ENCODE results near the gene NEK1.

NEK1 gene

DNA sequence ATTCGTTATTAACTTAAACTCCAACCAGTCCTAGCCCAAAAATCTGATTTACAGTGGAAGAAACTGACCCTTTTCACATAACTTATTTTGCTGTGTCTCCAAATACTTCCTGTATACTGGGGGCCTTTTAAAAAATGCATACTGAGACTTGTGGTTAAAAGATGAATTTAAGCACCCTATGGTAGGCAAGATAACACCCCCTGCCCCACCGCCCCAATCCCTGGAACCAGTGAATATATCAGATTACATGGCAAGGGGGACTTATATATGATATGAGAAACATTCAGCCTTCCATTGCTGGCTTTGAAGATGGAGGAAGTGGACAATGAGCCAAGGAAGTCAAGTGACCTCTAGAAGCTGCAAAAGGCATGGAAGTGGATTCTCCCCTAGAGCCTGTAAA is 4.9 kb upstream of the NEK1 start:
- Histone ChIP-seq H3K36me3 (ENCODE audit: control insufficient read depth in 2 of 2, insufficient read depth in 2 of 2, low read length in 2 of 2) (no peaks in the 10 kb centered on the region), H3K9ac (ENCODE audit: low read length in 2 of 2) (no peak overlapping the region), H3K27me3 (ENCODE audit: control insufficient read depth in 1 of 2, insufficient read depth in 2 of 2, low read length in 2 of 2) (no peaks in the 10 kb centered on the region)

DNA sequence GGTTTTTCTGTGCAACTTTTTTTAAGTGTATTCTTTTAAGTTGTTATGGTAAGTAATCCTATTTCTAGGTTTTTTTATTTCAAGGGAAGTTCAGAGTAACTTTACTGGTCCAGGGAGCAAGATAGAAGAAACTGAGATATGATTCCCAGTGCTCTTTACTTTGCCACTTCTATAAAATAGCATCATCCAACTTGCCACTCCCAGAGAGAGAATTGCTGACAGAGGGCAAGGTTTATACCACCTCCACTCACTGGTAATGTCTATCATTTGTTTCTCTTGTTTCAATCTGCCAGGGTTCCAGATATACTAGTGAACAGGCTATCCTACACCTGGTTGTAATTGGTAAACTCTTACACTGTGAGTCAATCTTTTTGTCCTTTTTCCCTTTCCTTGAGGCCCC is 4.5 kb upstream of the NEK1 start:
- H3K9me3 ChIP-seq (ENCODE audit: control insufficient read depth in 2 of 2, low read length in 2 of 2), result no peaks in the 10 kb centered on the region
- no peaks in the 10 kb centered on the region for H3K36me3 ChIP-seq (ENCODE audit: control insufficient read depth in 2 of 2, insufficient read depth in 2 of 2, low read length in 2 of 2)
- no peak overlapping the region for H3K4me3 ChIP-seq (ENCODE audit: low read length in 2 of 2)
- no peaks in the 10 kb centered on the region for H3K27me3 ChIP-seq (ENCODE audit: control insufficient read depth in 1 of 2, insufficient read depth in 2 of 2, low read length in 2 of 2)
- H3K9ac ChIP-seq (ENCODE audit: low read length in 2 of 2), result no peak overlapping the region
- no peaks in the 10 kb centered on the region for H3K4me1 ChIP-seq (ENCODE audit: control insufficient read depth, insufficient read depth, low read length)
- no peak overlapping the region for H3K27ac ChIP-seq (ENCODE audit: low read length)

More for the DNA sequence above, 4.9 kb upstream of the NEK1 start:
- Histone ChIP-seq H3K4me1 (ENCODE audit: control insufficient read depth, insufficient read depth, low read length) (peaks cover 2% of the 10 kb centered on the region), H3K27ac (ENCODE audit: low read length) (no peak overlapping the region), H3K4me3 (ENCODE audit: low read length in 2 of 2) (no peak overlapping the region), H3K9me3 (ENCODE audit: control insufficient read depth in 2 of 2, low read length in 2 of 2) (no peaks in the 10 kb centered on the region)

GRCh38 chr4:169615467-169616106 is 3.2 kb upstream of the NEK1 start:
- Histone ChIP-seq H3K27ac (ENCODE audit: low read length) (no peak overlapping the region), H3K36me3 (ENCODE audit: control insufficient read depth in 2 of 2, insufficient read depth in 2 of 2, low read length in 2 of 2) (no peaks in the 10 kb centered on the region), H3K4me3 (ENCODE audit: low read length in 2 of 2) (no peak overlapping the region), H3K4me1 (ENCODE audit: control insufficient read depth, insufficient read depth, low read length) (no peaks in the 10 kb centered on the region), H3K9ac (ENCODE audit: low read length in 2 of 2) (no peak overlapping the region), H3K27me3 (ENCODE audit: control insufficient read depth in 1 of 2, insufficient read depth in 2 of 2, low read length in 2 of 2) (no peaks in the 10 kb centered on the region), H3K9me3 (ENCODE audit: control insufficient read depth in 2 of 2, low read length in 2 of 2) (no peaks in the 10 kb centered on the region)

DNA sequence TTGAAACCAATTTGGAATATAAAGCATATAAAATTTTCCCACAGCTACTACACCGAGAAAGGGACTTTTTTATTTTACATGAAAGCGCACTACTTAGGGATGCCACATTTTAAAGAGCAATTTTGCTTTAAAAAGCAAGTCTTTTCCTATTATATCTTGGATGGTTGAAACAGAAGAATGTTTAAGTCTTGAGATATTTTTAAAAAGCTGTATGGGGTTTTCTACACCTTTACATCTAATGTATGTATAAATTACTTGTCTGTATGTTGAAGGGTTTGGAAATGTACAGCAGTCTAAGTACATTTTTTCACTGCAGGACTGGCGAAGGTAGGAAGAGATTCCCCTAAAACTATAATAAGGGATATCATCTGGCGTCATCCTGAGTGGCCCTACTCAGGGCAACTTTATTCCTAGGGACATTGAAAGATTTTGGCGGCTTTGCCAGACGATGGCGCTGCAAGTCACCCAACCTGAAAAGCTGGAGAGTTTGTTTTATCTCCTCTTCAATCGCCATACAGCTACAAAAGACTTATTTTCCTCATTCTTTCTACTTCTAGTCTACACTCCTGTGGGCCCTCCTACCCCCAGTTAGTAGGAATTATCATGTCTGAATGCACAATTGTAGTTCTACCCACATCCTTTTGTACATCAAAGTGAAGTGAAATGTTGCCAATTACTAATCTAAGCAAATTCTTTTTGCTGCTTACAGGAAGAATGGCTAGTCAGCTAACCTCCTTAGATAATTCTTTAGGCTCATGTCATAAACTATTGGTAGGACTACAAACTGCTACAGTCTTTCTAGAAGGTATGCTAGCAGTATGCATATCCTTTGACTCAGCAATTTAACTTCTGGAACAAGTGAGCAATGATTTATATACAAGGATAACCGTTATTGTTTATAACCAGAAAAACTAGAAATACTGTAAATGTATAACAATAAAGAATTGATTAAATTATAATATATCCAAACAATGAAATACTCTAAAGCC is 782 bp upstream of the NEK1 start:
- Histone ChIP-seq H3K9ac (ENCODE audit: low read length in 2 of 2) (peak overlapping the region; percentile 55 to 62), H3K27ac (ENCODE audit: low read length) (peak overlapping the region; percentile 95), H3K27me3 (ENCODE audit: control insufficient read depth in 1 of 2, insufficient read depth in 2 of 2, low read length in 2 of 2) (no peaks in the 10 kb centered on the region), H3K36me3 (ENCODE audit: control insufficient read depth in 2 of 2, insufficient read depth in 2 of 2, low read length in 2 of 2) (no peaks in the 10 kb centered on the region), H3K4me1 (ENCODE audit: control insufficient read depth, insufficient read depth, low read length) (no peaks in the 10 kb centered on the region), H3K9me3 (ENCODE audit: control insufficient read depth in 2 of 2, low read length in 2 of 2) (no peaks in the 10 kb centered on the region), H3K4me3 (ENCODE audit: low read length in 2 of 2) (peak overlapping the region; percentile 97)

DNA sequence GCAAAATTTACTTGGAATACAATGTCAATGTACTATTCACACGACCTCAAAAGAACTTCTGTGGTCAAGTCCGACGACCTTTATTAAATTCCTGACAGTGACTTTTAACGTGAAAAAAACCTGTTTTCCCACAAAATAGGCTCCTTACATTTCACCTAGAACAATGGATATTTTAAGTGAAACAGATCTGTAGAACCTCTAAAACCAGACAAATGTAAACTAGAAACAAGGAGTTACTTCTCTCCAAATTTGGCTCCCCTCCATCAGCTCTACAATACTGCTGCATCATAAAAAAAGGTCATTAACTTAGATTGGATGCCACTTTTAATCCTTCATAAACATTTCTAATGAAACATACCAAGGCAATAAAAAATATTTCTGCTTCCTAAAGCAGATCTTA is 1.2 kb downstream of the NEK1 start:
- peak overlapping the region; percentile 97 for H3K4me3 ChIP-seq (ENCODE audit: low read length in 2 of 2)
- no peak overlapping the region for H3K27ac ChIP-seq (ENCODE audit: low read length)
- H3K9ac ChIP-seq (ENCODE audit: low read length in 2 of 2), result peak overlapping the region in 1 of 2 donors; percentile 93
- H3K36me3 ChIP-seq (ENCODE audit: control insufficient read depth in 2 of 2, insufficient read depth in 2 of 2, low read length in 2 of 2), result no peaks in the 10 kb centered on the region
- no peaks in the 10 kb centered on the region for H3K4me1 ChIP-seq (ENCODE audit: control insufficient read depth, insufficient read depth, low read length)
- no peaks in the 10 kb centered on the region for H3K27me3 ChIP-seq (ENCODE audit: control insufficient read depth in 1 of 2, insufficient read depth in 2 of 2, low read length in 2 of 2)
- no peaks in the 10 kb centered on the region for H3K9me3 ChIP-seq (ENCODE audit: control insufficient read depth in 2 of 2, low read length in 2 of 2)

- no peaks in the 10 kb centered on the region for H3K4me1 ChIP-seq (ENCODE audit: control insufficient read depth, insufficient read depth, low read length)
- no peak overlapping the region for H3K27ac ChIP-seq (ENCODE audit: low read length)
- no peak overlapping the region for H3K4me3 ChIP-seq (ENCODE audit: low read length in 2 of 2)
- H3K27me3 ChIP-seq (ENCODE audit: control insufficient read depth in 1 of 2, insufficient read depth in 2 of 2, low read length in 2 of 2), result no peaks in the 10 kb centered on the region
- no peaks in the 10 kb centered on the region for H3K9me3 ChIP-seq (ENCODE audit: control insufficient read depth in 2 of 2, low read length in 2 of 2)
- H3K9ac ChIP-seq (ENCODE audit: low read length in 2 of 2), result no peak overlapping the region
- H3K36me3 ChIP-seq (ENCODE audit: control insufficient read depth in 2 of 2, insufficient read depth in 2 of 2, low read length in 2 of 2), result peaks cover 0 to 2% of the 10 kb centered on the region in 2 donors
Observed at GRCh38 chr4:169604903-169605331, 7.5 kb downstream of the NEK1 start.

- Histone ChIP-seq H3K4me1 (ENCODE audit: control insufficient read depth, insufficient read depth, low read length) (no peaks in the 10 kb centered on the region), H3K27ac (ENCODE audit: low read length) (no peak overlapping the region), H3K27me3 (ENCODE audit: control insufficient read depth in 1 of 2, insufficient read depth in 2 of 2, low read length in 2 of 2) (no peaks in the 10 kb centered on the region), H3K9me3 (ENCODE audit: control insufficient read depth in 2 of 2, low read length in 2 of 2) (no peaks in the 10 kb centered on the region), H3K9ac (ENCODE audit: low read length in 2 of 2) (no peak overlapping the region), H3K4me3 (ENCODE audit: low read length in 2 of 2) (no peak overlapping the region), H3K36me3 (ENCODE audit: control insufficient read depth in 2 of 2, insufficient read depth in 2 of 2, low read length in 2 of 2) (peaks cover 0 to 2% of the 10 kb centered on the region in 2 donors)
Observed at GRCh38 chr4:169604131-169604900, 8.1 kb downstream of the NEK1 start.

GRCh38 chr4:169603312-169603711 is 9.1 kb downstream of the NEK1 start:
- Histone ChIP-seq H3K4me1 (ENCODE audit: control insufficient read depth, insufficient read depth, low read length) (no peaks in the 10 kb centered on the region), H3K27me3 (ENCODE audit: control insufficient read depth in 1 of 2, insufficient read depth in 2 of 2, low read length in 2 of 2) (no peaks in the 10 kb centered on the region), H3K36me3 (ENCODE audit: control insufficient read depth in 2 of 2, insufficient read depth in 2 of 2, low read length in 2 of 2) (peaks cover 0 to 2% of the 10 kb centered on the region in 2 donors), H3K27ac (ENCODE audit: low read length) (no peak overlapping the region), H3K9me3 (ENCODE audit: control insufficient read depth in 2 of 2, low read length in 2 of 2) (no peaks in the 10 kb centered on the region), H3K4me3 (ENCODE audit: low read length in 2 of 2) (no peak overlapping the region), H3K9ac (ENCODE audit: low read length in 2 of 2) (no peak overlapping the region)

- H3K4me3 ChIP-seq (ENCODE audit: low read length in 2 of 2), result no peak overlapping the region
- H3K36me3 ChIP-seq (ENCODE audit: control insufficient read depth in 2 of 2, insufficient read depth in 2 of 2, low read length in 2 of 2), result peaks cover 0 to 2% of the 10 kb centered on the region in 2 donors
- no peaks in the 10 kb centered on the region for H3K4me1 ChIP-seq (ENCODE audit: control insufficient read depth, insufficient read depth, low read length)
- H3K9me3 ChIP-seq (ENCODE audit: control insufficient read depth in 2 of 2, low read length in 2 of 2), result no peaks in the 10 kb centered on the region
- H3K27ac ChIP-seq (ENCODE audit: low read length), result no peak overlapping the region
- no peak overlapping the region for H3K9ac ChIP-seq (ENCODE audit: low read length in 2 of 2)
- H3K27me3 ChIP-seq (ENCODE audit: control insufficient read depth in 1 of 2, insufficient read depth in 2 of 2, low read length in 2 of 2), result no peaks in the 10 kb centered on the region
Observed at GRCh38 chr4:169601016-169601771, 11.2 kb downstream of the NEK1 start.

Data from stomach smooth muscle (tissue), 2 donors.